Duodenal mucosa (tissue), 2 donors: Measurements from ENCODE around the gene STARD3.

Experiments
- H3K27ac ChIP-seq: one replicate; pipeline ENCODE4 v1.7.0; 2013; ENCODE audit warnings: low read depth, low read length
- H3K27me3 ChIP-seq, 2 donors: one replicate each; pipeline ENCODE4 v1.7.0; 2013; ENCODE audit warnings: low read length in 2 of 2, control low read depth in 1 of 2; ENCODE audit not compliant: insufficient read depth in 2 of 2, control insufficient read depth in 1 of 2
- H3K36me3 ChIP-seq, 2 donors: one replicate each; pipeline ENCODE4 v1.7.0; 2013; ENCODE audit warnings: low read length in 2 of 2, control low read depth in 1 of 2; ENCODE audit not compliant: insufficient read depth in 2 of 2, control insufficient read depth in 1 of 2
- H3K4me1 ChIP-seq, 2 donors: one replicate each; pipeline ENCODE4 v1.7.0; 2013; ENCODE audit warnings: low read length in 2 of 2, control low read depth in 1 of 2; ENCODE audit not compliant: insufficient read depth in 2 of 2, control insufficient read depth in 1 of 2
- H3K4me3 ChIP-seq, 2 donors: one replicate each; pipeline ENCODE4 v1.7.0; 2013; ENCODE audit warnings: low read length in 2 of 2, low read depth in 1 of 2
- H3K9ac ChIP-seq, 2 donors: one replicate each; pipeline ENCODE4 v1.7.0; 2013; ENCODE audit warnings: low read length in 2 of 2, low read depth in 1 of 2
- H3K9me3 ChIP-seq, 2 donors: one replicate each; pipeline ENCODE4 v1.7.0; 2013; ENCODE audit warnings: low read length in 2 of 2, control low read depth in 1 of 2; ENCODE audit not compliant: control insufficient read depth in 1 of 2

STARD3 gene

DNA sequence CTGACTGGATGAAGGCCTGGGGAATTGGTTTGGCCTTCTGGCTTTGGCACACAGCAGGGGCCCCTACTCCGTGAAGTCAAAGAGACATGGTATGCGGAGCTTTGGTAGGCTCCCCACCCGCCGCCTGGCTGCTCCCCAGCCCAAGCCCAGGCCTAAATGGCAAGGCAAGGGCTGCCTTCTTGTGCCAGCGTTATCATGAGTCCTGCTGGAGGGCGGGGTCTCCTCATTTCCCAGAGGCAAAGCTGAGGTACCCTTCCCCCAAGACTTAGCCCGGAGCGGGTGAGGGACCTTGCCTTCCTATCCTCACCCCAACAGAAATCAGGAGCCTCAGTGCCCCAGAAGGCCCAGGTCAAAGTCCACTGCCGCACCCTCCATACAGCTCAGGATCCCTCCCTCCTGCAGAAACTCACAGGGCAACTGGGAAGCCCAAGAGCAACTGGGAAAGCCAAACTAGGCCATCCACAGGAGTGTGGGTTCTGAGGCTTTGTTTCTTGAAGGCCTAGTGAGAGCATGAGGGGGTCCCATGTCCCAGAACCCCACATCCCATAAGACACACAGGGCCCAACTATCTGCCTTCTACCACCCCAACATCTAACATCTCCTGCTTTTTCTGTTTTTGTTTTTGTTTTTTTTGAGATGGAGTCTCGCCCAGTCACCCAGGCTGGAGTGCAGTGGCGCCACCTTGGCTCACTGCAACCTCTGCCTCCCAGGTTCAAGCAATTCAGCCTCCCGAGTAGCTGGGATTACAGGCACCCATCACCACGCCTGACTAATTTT, 41.6 kb downstream of the STARD3 start:
- Histone ChIP-seq H3K9ac (peak overlapping the region; percentile 43 to 53), H3K4me3 (peak overlapping the region in 1 of 2 donors; percentile 42), H3K36me3 (peaks cover 0 to 11% of the 10 kb centered on the region in 2 donors), H3K27me3 (no peaks in the 10 kb centered on the region), H3K27ac (peak overlapping the region; percentile 76), H3K9me3 (no peaks in the 10 kb centered on the region), H3K4me1 (peaks cover 63 to 66% of the 10 kb centered on the region in 2 donors)

DNA sequence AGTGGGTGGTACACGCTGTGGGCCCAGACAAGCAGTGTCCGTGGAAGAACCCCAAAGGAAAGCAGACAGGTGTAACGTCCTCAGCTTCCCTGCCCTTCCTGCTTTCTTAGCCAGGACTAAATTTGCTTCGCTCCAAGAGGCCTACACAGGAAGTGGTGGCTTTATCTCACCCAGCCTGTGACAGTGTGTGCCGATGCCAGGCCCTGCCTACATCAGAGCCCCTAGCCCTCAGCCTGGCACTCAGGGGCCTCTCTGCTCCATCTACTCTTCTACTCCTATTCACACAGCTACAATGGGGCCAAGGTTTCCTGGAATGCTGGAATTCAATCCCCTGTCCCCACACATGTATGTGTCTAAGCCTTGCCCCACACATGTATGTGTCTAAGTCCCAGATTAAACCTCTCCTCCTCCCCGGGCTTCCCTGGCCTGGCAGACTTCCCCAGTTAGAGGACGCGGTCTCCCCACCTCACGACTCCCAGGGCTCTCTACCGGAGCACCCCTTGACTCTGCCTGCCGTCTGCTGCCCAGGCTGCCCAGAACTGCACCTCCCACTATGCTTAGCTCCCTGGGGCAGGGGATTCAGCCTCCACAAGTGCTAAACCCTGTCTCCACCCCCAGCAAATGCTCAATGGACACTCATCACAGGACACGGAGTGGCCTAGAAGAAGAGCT, 42.7 kb downstream of the STARD3 start:
- peak overlapping the region; percentile 13 to 53 for H3K9ac ChIP-seq
- no peaks in the 10 kb centered on the region for H3K27me3 ChIP-seq
- H3K36me3 ChIP-seq, result peaks cover 0 to 20% of the 10 kb centered on the region in 2 donors
- no peak overlapping the region for H3K4me3 ChIP-seq
- no peaks in the 10 kb centered on the region for H3K9me3 ChIP-seq
- H3K4me1 ChIP-seq, result peaks cover 59 to 67% of the 10 kb centered on the region in 2 donors
- peak overlapping the region; percentile 76 for H3K27ac ChIP-seq

DNA sequence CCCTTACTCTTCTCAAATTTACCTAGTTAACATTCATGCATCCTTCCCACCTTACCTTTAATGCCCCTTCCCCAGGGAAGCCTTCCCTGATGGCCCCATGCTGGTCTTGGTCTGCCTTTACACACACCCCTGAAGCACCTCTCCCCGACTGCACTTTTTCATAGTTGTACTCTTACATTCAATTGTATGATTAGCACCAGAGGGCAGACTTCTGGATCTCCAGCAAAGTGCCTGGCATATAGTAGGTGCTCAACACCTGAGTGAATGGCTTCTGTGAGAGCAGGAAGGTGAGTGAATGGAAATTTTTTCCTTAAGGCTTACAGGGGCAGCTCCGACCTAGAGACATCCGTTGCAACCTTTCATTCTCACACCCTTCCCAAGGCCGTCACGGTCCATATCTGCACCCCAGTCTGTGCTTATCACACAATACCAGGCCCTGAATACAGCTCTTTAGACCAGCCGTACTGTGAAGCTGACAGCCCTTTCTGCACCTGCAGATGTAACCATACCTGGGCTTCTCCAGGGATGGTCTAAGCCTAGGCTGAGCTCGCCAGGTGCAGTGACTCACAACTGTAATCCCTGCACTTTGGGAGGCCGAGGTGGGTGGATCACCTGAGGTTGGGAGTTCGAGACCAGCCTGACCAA, 46.5 kb downstream of the STARD3 start:
- H3K27ac ChIP-seq, result no peak overlapping the region

DNA sequence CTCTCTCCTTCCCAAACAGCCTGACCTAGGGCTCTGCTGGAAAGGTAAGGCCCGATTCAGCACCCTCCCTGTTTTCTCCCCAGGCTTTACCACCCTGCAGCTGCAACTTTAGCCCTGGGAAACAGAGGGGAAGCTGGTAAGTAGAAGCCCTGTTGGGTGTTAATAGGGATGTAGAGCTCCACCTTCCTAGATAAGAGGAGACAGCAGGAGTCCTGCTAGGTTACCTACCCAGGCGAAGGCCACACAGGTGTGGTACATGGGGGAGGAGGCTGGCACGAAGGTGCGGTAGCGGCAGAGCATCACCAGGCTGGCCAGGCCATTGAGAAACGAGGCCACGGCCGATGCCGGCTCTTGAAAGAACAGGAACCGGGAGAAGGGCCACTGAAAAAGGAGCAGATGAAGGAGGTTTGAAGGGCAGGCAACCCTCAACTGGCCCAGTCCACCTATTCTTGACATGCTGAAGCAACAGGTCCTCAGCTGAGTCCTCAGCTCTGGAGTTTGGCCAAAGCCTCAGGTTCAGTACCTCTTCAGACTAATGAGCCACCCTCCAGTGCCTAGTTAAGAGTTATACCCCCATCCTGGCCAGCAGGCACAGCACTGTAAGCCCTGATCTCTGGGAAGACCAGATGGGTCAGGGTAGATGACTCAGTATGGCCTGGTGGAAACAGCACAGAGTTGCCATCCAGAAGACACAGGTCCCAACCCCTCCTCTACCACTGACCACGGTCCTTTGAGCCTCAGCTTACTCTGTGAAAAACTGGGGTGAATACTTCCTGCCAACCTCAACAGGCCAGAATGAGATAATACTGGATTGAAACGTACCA, 47.6 kb downstream of the STARD3 start:
- Histone ChIP-seq H3K36me3 (peaks cover 0 to 26% of the 10 kb centered on the region in 2 donors), H3K27me3 (no peaks in the 10 kb centered on the region), H3K9me3 (no peaks in the 10 kb centered on the region), H3K27ac (no peak overlapping the region), H3K4me3 (no peak overlapping the region), H3K9ac (no peak overlapping the region), H3K4me1 (peaks cover 26 to 42% of the 10 kb centered on the region in 2 donors)

More for the DNA sequence above, 46.5 kb downstream of the STARD3 start:
- Histone ChIP-seq H3K4me3 (no peak overlapping the region), H3K9me3 (no peaks in the 10 kb centered on the region), H3K27me3 (no peaks in the 10 kb centered on the region), H3K36me3 (peaks cover 0 to 26% of the 10 kb centered on the region in 2 donors), H3K4me1 (peaks cover 31 to 43% of the 10 kb centered on the region in 2 donors), H3K9ac (no peak overlapping the region)

DNA sequence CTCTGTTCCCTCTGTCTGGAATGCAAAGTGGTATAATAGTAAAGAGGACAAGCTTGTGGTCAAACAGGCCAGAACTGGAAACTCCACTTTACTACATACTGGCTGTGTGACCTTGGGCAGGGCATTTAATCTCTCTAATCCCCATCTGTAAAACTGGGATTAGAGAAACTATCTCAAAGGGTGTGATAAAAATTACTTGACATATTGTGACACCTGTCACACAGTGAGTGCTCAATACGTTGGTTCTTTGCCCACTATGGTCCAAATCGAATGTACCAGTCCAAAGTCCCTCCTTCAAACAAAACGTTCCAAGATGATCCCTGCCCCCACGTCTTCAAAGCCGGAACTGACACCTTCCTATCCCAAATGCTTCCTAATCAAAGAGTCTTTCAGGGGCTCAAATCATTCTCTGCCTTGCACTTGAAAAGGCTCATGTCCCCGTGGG, 50.2 kb downstream of the STARD3 start:
- Histone ChIP-seq H3K36me3 (peaks cover 0 to 20% of the 10 kb centered on the region in 2 donors), H3K9me3 (no peaks in the 10 kb centered on the region), H3K27ac (peak overlapping the region; percentile 95), H3K27me3 (no peaks in the 10 kb centered on the region), H3K4me3 (peak overlapping the region; percentile 85 to 88), H3K9ac (peak overlapping the region; percentile 51 to 72), H3K4me1 (peaks cover 16 to 27% of the 10 kb centered on the region in 2 donors)

DNA sequence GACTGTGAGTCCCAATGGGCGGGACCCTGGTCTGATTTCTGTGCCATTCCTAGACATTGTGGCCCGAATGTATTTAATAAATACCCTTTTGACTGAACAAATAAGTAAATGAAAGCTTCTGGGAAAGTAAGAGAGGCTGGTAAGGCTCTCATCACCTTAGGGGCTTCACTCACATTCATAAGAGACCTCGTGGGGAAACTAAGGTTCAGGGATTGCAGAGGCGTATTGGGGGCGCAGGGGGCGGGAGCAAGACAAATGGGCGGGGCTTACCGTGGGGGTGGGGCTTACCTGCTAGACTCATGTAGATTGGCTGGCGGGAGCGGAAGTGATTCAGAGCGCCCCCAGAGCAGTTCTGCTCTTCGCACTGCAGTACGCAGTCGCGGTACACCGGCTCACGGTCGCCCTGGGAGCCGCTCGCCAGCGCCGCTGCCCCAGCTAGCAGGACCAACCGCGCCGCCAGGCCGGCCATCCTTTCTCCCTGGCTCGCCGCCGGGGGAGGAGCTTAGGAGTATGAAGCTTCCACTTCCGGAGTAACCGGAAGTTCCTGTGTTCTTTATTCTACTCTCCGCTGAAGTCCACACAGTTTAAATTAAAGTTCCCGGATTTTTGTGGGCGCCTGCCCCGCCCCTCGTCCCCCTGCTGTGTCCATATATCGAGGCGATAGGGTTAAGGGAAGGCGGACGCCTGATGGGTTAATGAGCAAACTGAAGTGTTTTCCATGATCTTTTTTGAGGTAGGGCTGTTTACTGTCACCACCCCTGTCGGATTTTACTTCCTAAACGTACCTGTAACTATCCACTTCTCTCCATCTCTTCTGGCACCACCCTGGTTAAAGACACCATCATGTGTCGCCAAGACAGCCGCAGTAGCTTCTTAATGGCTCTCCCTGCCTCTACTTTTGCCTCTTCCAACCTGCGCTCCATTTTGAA, 50.9 kb downstream of the STARD3 start, which contains the start of gene PGAP3:
TSS of gene PGAP3 (minus strand) at position 512 of the 929 bp plus-strand sequence. CDS start at position 469, 43 bp downstream.
- Histone ChIP-seq H3K27me3 (no peaks in the 10 kb centered on the region), H3K4me3 (peak within 1 kb of the TSS; percentile 85 to 88), H3K4me1 (peaks cover 16 to 27% of the 10 kb centered on the region in 2 donors), H3K27ac (peak within 1 kb of the TSS; percentile 95), H3K36me3 (peaks cover 0 to 20% of the 10 kb centered on the region in 2 donors), H3K9ac (peak within 1 kb of the TSS; percentile 71 to 72), H3K9me3 (no peaks in the 10 kb centered on the region)

DNA sequence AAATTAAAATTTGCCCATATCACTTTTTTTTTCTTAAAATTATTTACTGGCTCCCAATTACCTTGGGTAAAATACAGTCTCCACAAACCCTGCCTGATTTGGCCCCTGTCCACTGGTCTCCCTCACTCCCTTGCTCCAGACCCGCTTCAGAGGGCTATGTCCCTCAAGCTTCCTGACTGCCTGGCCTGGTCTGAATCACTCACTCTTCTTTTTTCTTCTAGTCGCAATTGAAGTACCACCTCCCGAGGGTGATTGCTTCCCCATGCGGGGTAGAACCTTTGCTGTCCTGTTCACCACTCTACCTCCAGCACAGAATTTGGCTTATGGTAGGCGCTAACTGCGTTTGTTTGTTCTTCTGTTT, 51.5 kb downstream of the STARD3 start:
- Histone ChIP-seq H3K27ac (peak overlapping the region; percentile 95), H3K4me3 (peak overlapping the region; percentile 85 to 88), H3K36me3 (peaks cover 0 to 15% of the 10 kb centered on the region in 2 donors), H3K9me3 (no peaks in the 10 kb centered on the region), H3K9ac (peak overlapping the region; percentile 71 to 72), H3K4me1 (peaks cover 16 to 27% of the 10 kb centered on the region in 2 donors), H3K27me3 (no peaks in the 10 kb centered on the region)

DNA sequence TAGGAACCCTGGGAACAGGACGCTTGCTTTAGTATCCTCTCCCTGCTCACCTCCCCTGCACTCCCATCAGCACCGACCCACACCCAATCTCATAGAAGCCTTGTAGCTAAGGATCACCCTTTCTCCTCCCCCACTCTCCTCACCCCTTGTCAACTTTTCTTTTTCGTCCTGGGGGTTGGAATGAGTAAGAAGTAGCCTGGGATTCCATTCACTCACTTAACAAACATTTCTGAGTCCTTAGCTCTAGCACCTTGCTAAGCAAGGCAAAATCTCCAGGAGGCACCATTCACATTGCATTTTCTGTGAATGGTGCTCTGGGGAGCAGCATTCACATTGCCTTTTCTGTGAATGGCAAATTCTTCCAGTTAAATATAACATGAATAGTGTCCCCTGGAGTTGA, 52.0 kb downstream of the STARD3 start:
- Histone ChIP-seq H3K27me3 (no peaks in the 10 kb centered on the region), H3K4me1 (peaks cover 16 to 27% of the 10 kb centered on the region in 2 donors), H3K4me3 (peak overlapping the region in 1 of 2 donors; percentile 85), H3K36me3 (peaks cover 0 to 13% of the 10 kb centered on the region in 2 donors), H3K9me3 (no peaks in the 10 kb centered on the region), H3K9ac (peak overlapping the region in 1 of 2 donors; percentile 72), H3K27ac (no peak overlapping the region)

DNA sequence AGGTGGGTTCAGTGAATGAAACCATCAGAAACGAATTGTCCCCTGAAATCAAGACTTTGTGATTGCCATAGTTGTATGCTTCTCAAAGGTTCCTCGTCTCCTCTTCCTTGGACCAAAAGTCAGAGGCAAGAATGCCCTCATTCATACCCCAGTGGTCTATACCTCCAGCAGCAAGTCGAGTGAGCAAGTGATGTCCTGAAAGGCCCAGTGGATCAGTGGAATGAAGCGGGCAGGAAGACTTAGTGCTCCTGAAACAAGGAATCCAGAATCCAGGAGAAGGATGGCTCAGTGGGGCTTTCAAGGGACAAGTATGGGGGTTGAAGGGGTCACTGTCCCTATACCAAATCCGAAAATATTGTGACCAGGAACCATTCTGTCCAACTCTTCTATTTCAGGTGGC, 57.6 kb downstream of the STARD3 start:
- H3K9me3 ChIP-seq, result no peaks in the 10 kb centered on the region
- H3K36me3 ChIP-seq, result no peaks in the 10 kb centered on the region
- H3K27ac ChIP-seq, result peak overlapping the region; percentile 2
- H3K4me3 ChIP-seq, result no peak overlapping the region
- no peaks in the 10 kb centered on the region for H3K27me3 ChIP-seq
- peaks cover 14 to 18% of the 10 kb centered on the region in 2 donors for H3K4me1 ChIP-seq
- no peak overlapping the region for H3K9ac ChIP-seq
